Neural cell (in vitro differentiated cells): ENCODE results near the gene SIPA1. TPM values are rescaled to one million over a fixed set of nuclear protein-coding genes. Genes with fewer than 3 reads are reported as not detected.

Experiments used
- H2AFZ ChIP-seq: fragments of 200-600, 300-800 bp; sonication (generic), shearing (Covaris generic); 2 replicates; pipeline ENCODE4 v1.6.0; 2014; ENCODE audit warnings: low read depth, mild to moderate bottlenecking, antibody characterized with exemption, low read length, moderate library complexity
- H3F3A ChIP-seq: fragments of 200-600 bp; shearing (Covaris generic); 2 replicates; pipeline ENCODE4 v1.6.1; 2016; ENCODE audit warnings: mild to moderate bottlenecking, moderate library complexity, mixed read lengths, antibody characterized with exemption, low read length; ENCODE audit not compliant: insufficient read depth, poor library complexity, severe bottlenecking
- H3K27ac ChIP-seq: fragments of 200-600, 300-800 bp; sonication (generic), shearing (Covaris generic); 2 replicates; pipeline ENCODE4 v1.5.1; 2014; ENCODE audit warnings: mild to moderate bottlenecking, low read length, moderate library complexity
- H3K27me3 ChIP-seq: fragments of 300-800, 200-600 bp; sonication (generic), shearing (Covaris generic); 2 replicates; pipeline ENCODE4 v1.6.0; 2014; ENCODE audit warnings: mild to moderate bottlenecking, low read depth, low read length, moderate library complexity; ENCODE audit not compliant: insufficient read depth
- H3K36me3 ChIP-seq: fragments of 300-800, 200-600 bp; sonication (generic), shearing (Covaris generic); 2 replicates; pipeline ENCODE4 v1.5.1; 2014; ENCODE audit warnings: mild to moderate bottlenecking, antibody characterized with exemption, low read length, moderate library complexity; ENCODE audit not compliant: insufficient read depth
- H3K4me2 ChIP-seq: fragments of 300-800, 200-600 bp; sonication (generic), shearing (Covaris generic); 2 replicates; pipeline ENCODE4 v1.6.0; 2014; ENCODE audit warnings: mild to moderate bottlenecking, low read length
- H3K4me3 ChIP-seq: fragments of 300-800, 200-600 bp; sonication (generic), shearing (Covaris generic); 2 replicates; pipeline ENCODE4 v1.5.1; 2014; ENCODE audit warnings: mild to moderate bottlenecking, low read length, moderate library complexity
- H3K79me2 ChIP-seq: fragments of 200-600 bp; shearing (Covaris generic); replicated peaks from 2 replicates; pipeline ENCODE4 v1.6.0; 2014; ENCODE audit warnings: mild to moderate bottlenecking, low read length, moderate library complexity; ENCODE audit not compliant: insufficient read depth
- H3K9ac ChIP-seq: fragments of 300-800, 200-600 bp; sonication (generic), shearing (Covaris generic); 2 replicates; pipeline ENCODE4 v1.6.1; 2016; ENCODE audit warnings: mild to moderate bottlenecking, low read length, mixed read lengths
- H3K9me2 ChIP-seq: fragments of 200-600 bp; shearing (Covaris generic); 2 replicates; pipeline ENCODE4 v1.6.1; 2016; ENCODE audit warnings: mild to moderate bottlenecking, low read length, mixed read lengths; ENCODE audit not compliant: insufficient read depth
- H3K9me3 ChIP-seq: fragments of 200-600, 300-800 bp; sonication (generic), shearing (Covaris generic); 2 replicates; pipeline ENCODE4 v1.6.1; 2016; ENCODE audit warnings: mild to moderate bottlenecking, mixed run types, low read length, moderate library complexity, mixed read lengths
- H4K20me1 ChIP-seq: fragments of 200-600 bp; shearing (Covaris generic); 2 replicates; pipeline ENCODE4 v1.6.1; 2016; ENCODE audit warnings: mild to moderate bottlenecking, mixed run types; ENCODE audit not compliant: insufficient read depth
- CTCF ChIP-seq: fragments of 450-650 bp; IDR thresholded peaks from 2 replicates; pipeline ENCODE4 v1.5.1; 2014; ENCODE audit warnings: antibody characterized with exemption, mild to moderate bottlenecking, moderate library complexity; ENCODE audit not compliant: poor library complexity, severe bottlenecking
- EP300 ChIP-seq: fragments of 450-650 bp; conservative IDR thresholded peaks from 2 replicates; pipeline ENCODE4 v1.6.1; 2014; ENCODE audit warnings: antibody characterized with exemption, mild to moderate bottlenecking, moderate library complexity; ENCODE audit not compliant: poor library complexity, severe bottlenecking
- EZH2 ChIP-seq: fragments of 200-600, 300-800 bp; shearing (Covaris generic), sonication (generic); IDR thresholded peaks from 2 replicates; pipeline ENCODE4 v1.6.1; 2014; ENCODE audit warnings: antibody characterized with exemption, low read length, borderline replicate concordance, mild to moderate bottlenecking; ENCODE audit not compliant: insufficient read depth, poor library complexity, severe bottlenecking
- MXI1 ChIP-seq: fragments of 450-650 bp; conservative IDR thresholded peaks from 2 replicates; pipeline ENCODE4 v1.6.1; 2014; ENCODE audit warnings: antibody characterized with exemption, mild to moderate bottlenecking; ENCODE audit not compliant: poor library complexity, severe bottlenecking
- POLR2AphosphoS5 ChIP-seq: IDR thresholded peaks from 2 replicates; pipeline ENCODE4 v1.6.1; 2012
- RAD21 ChIP-seq: fragments of 450-650 bp; conservative IDR thresholded peaks from 2 replicates; pipeline ENCODE4 v1.6.1; 2014; ENCODE audit warnings: antibody characterized with exemption, mild to moderate bottlenecking, moderate library complexity
- REST ChIP-seq: IDR thresholded peaks from 2 replicates; pipeline ENCODE4 v1.6.1; 2012; ENCODE audit warnings: borderline replicate concordance
- SMC3 ChIP-seq: fragments of 450-650 bp; conservative IDR thresholded peaks from 2 replicates; pipeline ENCODE4 v1.6.1; 2014; ENCODE audit warnings: antibody characterized with exemption, mild to moderate bottlenecking, moderate library complexity; ENCODE audit not compliant: poor library complexity
- TAF1 ChIP-seq: IDR thresholded peaks from 2 replicates; pipeline ENCODE4 v1.6.1; 2012; ENCODE audit warnings: low read depth
- polyA plus RNA-seq: library from polyadenylated mRNA; depleted of rRNA; stranded (reverse); fragments of >200 nt; gene quantifications from 2 replicates; pipeline ENCODE4 v1.2.3, GENCODE V29; 2014

The SIPA1 gene
- polyA plus RNA-seq, 1 donor from 2014 or later = 6.5 TPM

DNA sequence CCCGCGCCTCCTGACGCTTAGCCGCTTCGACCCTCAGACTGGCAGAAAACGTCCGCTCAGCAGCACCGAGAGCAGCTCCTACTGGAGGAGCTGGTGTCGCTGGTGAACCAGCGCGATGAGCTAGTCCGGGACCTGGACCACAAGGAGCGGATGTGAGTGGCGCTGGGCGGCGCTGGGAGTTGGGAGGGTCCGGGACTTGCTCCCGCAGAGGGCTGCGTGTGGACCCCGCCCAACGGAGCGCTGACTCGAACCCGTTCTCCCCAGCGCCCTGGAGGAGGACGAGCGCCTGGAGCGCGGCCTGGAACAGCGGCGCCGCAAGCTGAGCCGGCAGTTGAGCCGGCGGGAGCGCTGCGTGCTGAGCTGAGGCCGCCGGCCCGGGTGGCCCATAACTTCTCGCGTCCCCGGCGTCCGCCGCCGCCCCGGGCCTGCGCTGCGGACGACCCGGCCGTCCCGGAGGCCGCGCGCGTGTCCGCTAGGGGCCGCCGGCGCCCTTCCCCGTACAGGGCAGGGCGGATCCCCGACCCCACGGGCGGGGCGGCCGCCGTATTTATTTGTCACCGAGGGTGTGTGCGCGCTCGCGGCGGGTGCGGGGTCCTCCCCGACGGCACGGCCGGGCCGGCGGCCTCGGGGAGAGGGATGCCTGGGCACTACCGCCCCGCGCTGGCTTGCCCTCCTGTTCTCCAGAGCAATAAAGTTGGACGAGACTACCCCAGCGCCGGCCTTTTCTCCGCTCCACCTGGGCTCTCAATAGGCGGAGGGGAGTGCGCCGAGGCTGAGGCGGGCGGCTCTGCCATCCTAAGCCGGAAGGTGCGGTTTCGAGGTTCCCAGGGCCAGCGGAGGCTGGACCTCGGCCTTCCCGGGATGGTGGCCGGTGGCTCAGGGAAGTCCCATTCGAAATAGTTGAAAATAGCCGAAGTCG, 45.7 kb upstream of the SIPA1 start:
- H3K36me3 ChIP-seq = no peaks in the 10 kb centered on the region
- no peak overlapping the region for H3K4me2 ChIP-seq
- H3K27me3 ChIP-seq = peaks cover 25% of the 10 kb centered on the region
- TF ChIP-seq POLR2AphosphoS5 (no peak), TAF1 (no peak), SMC3 (no peak), EP300 (no peak), EZH2 (no peak), CTCF (no peak), RAD21 (no peak), MXI1 (no peak), REST (no peak)
- no peaks in the 10 kb centered on the region for H3K9me2 ChIP-seq
- H3K79me2 ChIP-seq = no peaks in the 10 kb centered on the region
- H2AFZ ChIP-seq = no peak overlapping the region
- H3K4me3 ChIP-seq = no peak overlapping the region
- no peaks in the 10 kb centered on the region for H3F3A ChIP-seq
- H3K9me3 ChIP-seq = no peaks in the 10 kb centered on the region
- H3K9ac ChIP-seq = no peak overlapping the region
- no peaks in the 10 kb centered on the region for H4K20me1 ChIP-seq
- H3K27ac ChIP-seq = no peak overlapping the region

DNA sequence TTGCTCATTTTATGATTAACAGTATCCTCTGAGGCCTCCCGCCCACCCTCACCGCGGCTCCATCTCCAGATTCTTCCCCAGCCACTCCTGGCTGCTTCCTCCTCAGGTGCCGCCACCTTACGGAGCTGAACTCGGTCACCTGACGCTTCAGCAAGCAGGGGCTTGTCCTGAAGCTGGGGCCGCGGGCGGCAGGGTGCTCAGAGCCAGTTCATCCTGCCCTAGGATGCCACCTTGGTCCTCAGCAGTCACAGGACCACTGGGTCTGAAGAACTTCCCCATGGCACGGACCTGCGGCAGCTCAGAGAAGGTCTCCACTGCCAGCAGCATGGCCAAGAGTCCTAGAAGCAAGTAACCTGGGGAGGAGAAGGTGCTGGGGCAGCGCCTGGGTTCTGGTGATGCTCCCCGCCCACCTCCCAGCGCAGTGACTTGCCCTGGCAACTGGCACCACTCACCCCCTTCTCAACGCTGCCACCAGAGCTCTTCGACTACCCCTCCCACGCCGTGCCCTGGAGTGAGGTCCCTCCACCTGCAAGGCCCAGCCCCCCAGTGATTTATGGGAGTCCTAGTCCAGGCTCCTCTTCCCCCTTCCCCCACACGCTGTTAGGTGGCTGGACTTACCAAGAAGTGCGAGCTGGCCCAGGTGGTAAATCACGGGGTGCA, 44.9 kb upstream of the SIPA1 start:
- H3K27me3 ChIP-seq = peaks cover 25% of the 10 kb centered on the region
- H3K27ac ChIP-seq = no peak overlapping the region
- H3K79me2 ChIP-seq = no peaks in the 10 kb centered on the region
- no peak overlapping the region for H3K4me2 ChIP-seq
- no peaks in the 10 kb centered on the region for H3F3A ChIP-seq
- no peak overlapping the region for H3K9ac ChIP-seq
- no peaks in the 10 kb centered on the region for H3K9me2 ChIP-seq
- no peak overlapping the region for H3K4me3 ChIP-seq
- H3K9me3 ChIP-seq = no peaks in the 10 kb centered on the region
- TF ChIP-seq RAD21 (no peak), EP300 (no peak), SMC3 (no peak), POLR2AphosphoS5 (no peak), TAF1 (no peak), CTCF (no peak), REST (no peak), EZH2 (no peak), MXI1 (no peak)
- H4K20me1 ChIP-seq = no peaks in the 10 kb centered on the region
- no peak overlapping the region for H2AFZ ChIP-seq
- H3K36me3 ChIP-seq = no peaks in the 10 kb centered on the region
